Hepatocyte (in vitro differentiated cells): Measurements from ENCODE around the gene DLX3.

Experiments used
- CTCF ChIP-seq: fragments of 200-600 bp; sonication (generic); IDR thresholded peaks from 2 replicates; pipeline ENCODE4 v1.5.1; 2016; ENCODE audit warnings: antibody characterized with exemption, mild to moderate bottlenecking; ENCODE audit not compliant: poor library complexity
- EZH2 ChIP-seq: fragments of 200-600 bp; sonication (generic); IDR thresholded peaks from 2 replicates; pipeline ENCODE4 v1.6.1; 2016; ENCODE audit warnings: antibody characterized with exemption, mild to moderate bottlenecking, borderline replicate concordance
- EZH2phosphoT487 ChIP-seq: fragments of 200-600 bp; sonication (generic); IDR thresholded peaks from one replicate; pipeline ENCODE4 v1.6.1; 2018; ENCODE audit warnings: antibody characterized with exemption, mild to moderate bottlenecking, low read depth, moderate library complexity; ENCODE audit not compliant: unreplicated experiment, severe bottlenecking

GRCh38 chr17:50026837-50027171, 31.8 kb upstream of the DLX3 start:
- TF ChIP-seq CTCF (peak; percentile 87), EZH2 (no peak), EZH2phosphoT487 (no peak)
